Inflammatory macrophage treated with lipopolysaccharide for 4 hours (primary cell): ENCODE measurements around the gene G0S2.

Experiments used
- DNase-seq: peaks from one replicate; pipeline ENCODE4 v3.0.0-alpha.2; 2020

Gene G0S2

GRCh38 chr1:209648931-209649776, 26.1 kb upstream of the G0S2 start:
- peak; percentile 96 for DNase-seq

GRCh38 chr1:209650454-209650853, 24.8 kb upstream of the G0S2 start:
- DNase-seq = peak; percentile 85

GRCh38 chr1:209651138-209651587, 24.0 kb upstream of the G0S2 start:
- peak; percentile 92 for DNase-seq

DNA sequence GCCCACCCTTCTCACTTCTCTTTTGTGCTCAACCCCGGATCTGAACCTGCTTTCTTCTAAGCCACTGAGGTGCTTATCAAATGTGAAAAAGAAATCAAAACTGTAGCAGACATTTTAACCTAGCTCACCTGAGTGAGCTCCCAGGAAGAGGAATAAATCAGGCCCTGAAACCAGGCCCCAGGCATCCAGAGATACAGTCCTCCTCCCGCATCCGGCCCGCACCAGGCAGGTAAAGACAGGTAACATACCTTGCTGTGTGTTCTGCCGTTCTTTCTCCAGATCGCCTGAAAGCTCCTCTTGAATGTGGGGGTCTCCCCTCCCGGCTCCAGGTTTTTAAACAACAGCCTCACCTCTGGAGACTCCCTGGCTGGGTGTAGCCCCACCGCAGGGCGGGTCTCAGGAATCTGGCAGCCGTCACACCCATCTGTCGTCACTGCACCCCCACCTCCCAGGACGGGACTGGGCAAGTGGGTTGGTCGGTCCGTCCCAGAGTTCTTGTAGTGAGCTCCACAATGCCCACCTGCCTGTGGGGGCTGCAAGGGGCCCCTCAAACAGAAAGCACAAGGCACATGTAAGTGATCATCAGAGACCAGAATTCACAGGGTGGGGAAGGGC, 23.0 kb upstream of the G0S2 start, which contains the start of gene LAMB3:
Gene LAMB3, minus strand, starts transcription at position 305 of the 615 bp plus-strand sequence. CDS start 1,481 bp downstream, outside the sequence.
- DNase-seq = no peak

DNA sequence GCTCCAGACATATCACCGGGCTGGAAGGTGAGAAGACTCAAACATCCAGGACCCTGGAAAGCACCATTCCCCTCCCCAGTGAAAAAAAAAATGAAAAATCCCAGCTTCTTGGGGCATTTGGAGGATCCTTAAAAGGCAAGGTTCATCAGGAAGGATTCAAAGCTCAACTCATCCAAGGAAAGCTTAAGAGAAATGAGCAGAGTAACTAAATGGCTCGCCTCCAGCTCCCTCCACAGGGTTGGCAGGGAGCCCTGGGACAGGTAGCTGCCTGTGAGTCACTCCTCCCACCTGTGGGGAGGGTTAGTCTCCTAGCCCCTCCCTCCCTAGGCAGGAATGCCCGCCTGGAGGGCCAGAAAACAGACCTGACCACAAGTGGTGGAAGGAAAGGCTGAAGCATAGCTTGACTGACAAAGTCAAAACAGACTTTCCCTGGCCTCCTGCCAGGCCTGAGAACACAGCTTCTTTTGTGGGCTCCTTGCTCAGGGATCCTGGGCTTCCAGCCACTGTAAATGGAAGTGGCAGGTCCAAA, 22.3 kb upstream of the G0S2 start:
- DNase-seq = no peak

DNA sequence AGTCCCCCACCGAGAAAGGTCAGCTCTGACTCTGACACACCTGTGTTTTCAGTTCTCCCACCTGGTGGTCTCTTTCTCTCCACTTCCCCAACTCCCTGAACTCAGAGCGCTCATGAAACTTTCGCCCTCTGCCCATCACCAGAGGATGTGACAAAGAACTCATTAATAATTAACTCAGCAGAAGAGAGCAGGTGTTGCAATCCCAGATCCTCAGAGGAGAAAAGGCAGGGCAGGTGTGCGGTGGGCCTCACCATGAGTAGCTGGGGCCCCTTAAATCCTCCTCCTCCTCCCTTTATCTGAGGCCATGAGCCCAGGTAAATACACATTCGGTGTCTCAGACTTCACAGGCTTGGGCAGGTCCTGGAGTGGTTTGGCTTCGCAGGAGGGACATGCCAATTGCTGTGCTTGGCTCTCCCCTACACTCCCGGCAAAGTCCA, 21.3 kb upstream of the G0S2 start:
- no peak for DNase-seq

DNA sequence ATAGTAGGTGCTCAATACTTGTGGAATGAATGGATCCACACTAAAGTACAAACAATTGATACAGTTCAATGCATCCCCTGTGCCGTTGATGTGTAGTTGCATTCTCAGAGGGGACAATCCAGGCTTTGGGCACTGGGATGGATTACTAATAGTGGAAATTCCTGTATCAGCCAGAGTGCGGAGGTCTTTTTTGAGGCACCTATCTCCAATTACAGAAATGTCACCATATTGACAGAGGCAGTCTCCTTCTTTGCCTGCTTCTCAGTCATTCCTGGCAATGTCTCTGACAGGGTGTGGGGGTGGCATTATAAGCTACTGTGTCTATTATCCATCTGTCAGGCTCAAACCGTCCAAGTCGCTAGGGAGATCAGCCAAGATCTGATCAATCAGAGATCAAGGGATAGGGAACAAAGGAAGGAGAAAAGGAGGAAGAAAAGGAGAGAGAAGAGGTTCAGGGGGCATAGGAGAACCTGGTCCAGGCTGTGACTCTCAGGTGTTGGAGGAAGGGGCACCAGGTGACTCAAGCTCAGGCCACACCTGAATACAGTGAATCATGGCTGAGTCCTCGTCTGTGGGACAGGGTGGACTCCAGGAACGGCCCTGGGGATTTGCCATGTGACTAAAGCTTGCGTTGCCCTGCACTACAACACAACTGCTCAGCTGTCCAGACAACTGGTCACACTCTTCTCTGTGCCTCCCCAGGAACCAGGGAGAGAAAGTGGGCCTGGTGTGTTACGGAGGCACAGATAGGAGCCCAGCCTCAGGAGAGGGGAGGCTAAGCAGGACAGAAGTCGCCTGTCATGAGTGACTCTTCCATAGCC, 19.6 kb upstream of the G0S2 start:
- no peak for DNase-seq

DNA sequence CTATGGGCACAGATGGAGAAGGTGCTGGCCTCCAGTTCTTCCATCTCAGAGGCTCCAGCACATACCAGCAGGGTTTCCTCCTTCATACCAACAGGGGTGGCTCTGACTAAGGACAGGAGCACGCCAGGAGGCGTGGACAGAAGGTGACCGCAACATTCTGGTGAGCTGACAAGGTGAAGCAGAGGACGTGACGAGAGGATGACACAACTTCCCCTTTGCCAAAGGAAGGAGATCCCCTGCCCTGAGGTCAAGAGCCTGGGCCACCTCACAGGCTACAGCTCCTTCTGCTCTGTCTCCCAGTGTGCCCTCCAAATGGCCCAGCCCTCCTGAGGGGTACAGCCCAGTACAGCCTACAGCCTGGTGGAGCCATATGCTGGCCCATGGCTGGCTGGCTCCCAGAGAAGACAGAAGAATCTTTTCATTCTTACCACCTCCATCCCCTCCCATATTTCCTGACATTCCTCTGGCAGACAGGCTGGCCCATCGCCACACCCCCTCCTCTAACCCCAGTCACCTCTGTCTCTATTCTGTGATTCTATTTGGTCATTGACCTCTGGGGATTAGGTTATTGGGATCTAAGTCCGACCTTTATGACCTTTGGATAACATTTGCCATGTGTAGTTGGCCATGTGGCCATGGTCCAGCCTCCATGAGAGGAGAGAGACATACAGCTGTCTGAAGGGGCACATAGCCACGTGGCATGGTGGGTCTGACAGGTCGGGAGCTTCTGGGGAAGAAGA, 17.9 kb upstream of the G0S2 start:
- DNase-seq = peak; percentile 88

GRCh38 chr1:209657918-209658317, 17.3 kb upstream of the G0S2 start:
- no peak for DNase-seq

GRCh38 chr1:209659909-209660308, 15.3 kb upstream of the G0S2 start:
- peak; percentile 98 for DNase-seq

GRCh38 chr1:209661071-209661470, 14.1 kb upstream of the G0S2 start:
- DNase-seq = no peak

- no peak for DNase-seq
Measured at GRCh38 chr1:209662879-209663327, 12.3 kb upstream of the G0S2 start.

- DNase-seq = no peak
Measured at GRCh38 chr1:209667103-209667502, 8.1 kb upstream of the G0S2 start.

GRCh38 chr1:209667708-209668107, 7.5 kb upstream of the G0S2 start:
- DNase-seq = peak; percentile 84

GRCh38 chr1:209670441-209671082, 4.7 kb upstream of the G0S2 start:
- no peak for DNase-seq

DNA sequence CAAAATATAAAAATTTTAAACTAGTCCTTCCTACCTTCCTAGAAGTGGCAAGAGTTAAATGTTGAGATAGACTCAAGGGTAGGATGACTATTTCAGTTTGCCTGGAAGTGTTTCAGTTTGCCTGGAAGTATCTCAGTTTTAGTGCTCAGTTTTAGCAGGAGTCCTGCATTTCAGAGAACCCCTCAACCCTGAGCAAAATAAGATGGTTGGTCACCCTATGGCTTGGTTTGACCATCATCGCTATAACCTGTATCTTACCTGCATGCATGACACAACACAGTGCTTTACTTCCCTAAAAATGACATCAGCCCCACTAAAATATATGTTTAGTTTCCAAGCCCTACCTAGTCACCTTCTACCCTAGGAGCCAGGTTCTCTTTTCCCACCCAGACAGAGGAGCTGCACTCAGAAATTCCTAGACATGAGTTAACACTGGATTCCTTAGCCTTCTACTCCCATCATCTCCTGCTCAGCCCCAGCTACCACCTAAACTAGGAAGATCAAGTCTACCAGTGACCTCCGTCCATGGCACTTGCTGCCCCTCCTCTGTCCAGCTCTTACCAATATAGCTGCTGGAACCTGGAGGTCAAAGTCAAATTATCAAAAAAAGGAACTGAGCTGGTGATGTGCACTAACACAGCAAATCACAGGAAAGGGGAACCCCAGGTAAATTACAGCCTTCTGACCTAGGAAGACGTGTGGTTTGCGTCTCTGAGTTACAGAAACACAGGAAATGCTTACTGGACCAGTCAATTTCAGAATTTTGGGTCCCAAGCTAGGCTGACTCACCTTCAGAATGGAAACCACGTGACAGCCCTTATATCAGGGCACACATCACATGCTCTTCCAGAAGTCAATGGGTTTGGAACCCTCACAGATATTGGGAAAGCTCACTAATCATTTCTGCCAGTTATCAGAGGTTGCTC, 2.2 kb upstream of the G0S2 start:
- peak; percentile 95 for DNase-seq

- DNase-seq = peak; percentile 90
Measured at GRCh38 chr1:209673631-209674417, 1.4 kb upstream of the G0S2 start.

- peak; percentile 40 for DNase-seq
Measured at GRCh38 chr1:209675565-209676154, 448 bp downstream of the G0S2 start.

DNA sequence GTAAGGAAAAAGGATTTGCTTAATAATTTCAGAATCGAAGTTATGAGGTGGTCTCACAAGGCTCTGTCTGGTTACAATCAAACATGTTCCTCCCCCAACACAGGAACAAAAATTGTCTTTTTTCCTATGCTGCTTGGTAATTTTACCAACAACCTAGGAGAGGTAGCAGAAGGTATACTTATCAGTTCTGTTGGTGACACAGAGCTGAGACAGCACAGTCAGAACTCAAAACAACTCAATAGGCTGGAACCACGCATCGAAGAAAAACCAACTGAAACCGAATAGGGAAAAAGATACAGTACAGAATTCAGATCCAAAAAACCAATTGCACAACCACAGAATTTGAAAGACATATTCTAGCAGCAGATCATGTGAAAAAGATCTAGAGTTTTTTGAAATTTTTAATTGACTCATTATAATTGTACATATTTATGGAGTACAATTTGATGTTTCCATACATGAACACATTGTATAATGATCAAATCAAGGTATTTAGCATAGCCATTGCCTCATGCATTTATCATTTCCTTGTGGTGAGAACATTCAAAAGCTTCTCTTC, 3.8 kb downstream of the G0S2 start:
- DNase-seq = no peak
